GOT3 (cell line): Measurements from ENCODE around the gene ALOXE3.
"Not testable (repeated sequence)": the region's sequence is repeated elsewhere in the genome, so short reads cannot be mapped to it uniquely, and the experiment has no call there.

Experiments used
- DNase-seq: peaks from one replicate; lab custom pipeline; 2025; ENCODE audit warnings: mixed read lengths; lab: John Stamatoyannopoulos, UW

The ALOXE3 gene

GRCh38 chr17:8096541-8096940 is 21.8 kb downstream of the ALOXE3 start:
- DNase-seq = no peak

- no peak for DNase-seq
Measured at GRCh38 chr17:8095361-8095760, 23.0 kb downstream of the ALOXE3 start.

DNA sequence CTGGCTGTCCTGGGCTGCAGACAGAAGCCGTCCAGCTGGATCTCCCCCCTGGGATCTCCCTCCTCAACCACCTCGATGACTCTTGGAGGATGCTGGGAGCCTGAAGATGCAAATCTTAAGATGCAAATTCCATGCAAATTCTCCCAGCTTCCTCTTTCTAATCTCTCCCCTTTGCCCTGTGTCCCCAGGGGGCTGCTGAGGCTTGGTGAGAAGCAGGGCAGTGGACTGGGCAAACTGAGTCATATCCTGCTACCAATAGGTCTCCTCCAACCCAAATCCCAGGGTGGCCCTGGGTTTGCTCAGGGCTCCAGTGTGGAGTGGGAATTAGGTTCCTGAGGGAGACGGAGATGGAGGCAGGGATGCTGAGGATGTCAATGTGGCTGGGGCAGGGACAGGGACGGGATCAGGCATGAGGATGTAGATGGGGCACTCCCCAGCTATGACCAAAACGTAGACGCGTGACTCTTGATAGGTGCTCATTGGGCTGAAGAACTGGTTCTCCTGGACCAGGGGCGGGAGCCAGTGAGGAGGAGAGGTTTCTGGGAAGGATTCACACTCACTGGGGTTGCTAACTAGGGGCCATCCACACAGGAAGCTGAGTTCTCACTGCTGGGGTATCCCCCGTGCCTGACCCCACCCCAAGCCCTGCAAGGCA is 27.2 kb downstream of the ALOXE3 start:
- no peak for DNase-seq

GRCh38 chr17:8089728-8090127 is 28.6 kb downstream of the ALOXE3 start:
- DNase-seq = no peak

DNA sequence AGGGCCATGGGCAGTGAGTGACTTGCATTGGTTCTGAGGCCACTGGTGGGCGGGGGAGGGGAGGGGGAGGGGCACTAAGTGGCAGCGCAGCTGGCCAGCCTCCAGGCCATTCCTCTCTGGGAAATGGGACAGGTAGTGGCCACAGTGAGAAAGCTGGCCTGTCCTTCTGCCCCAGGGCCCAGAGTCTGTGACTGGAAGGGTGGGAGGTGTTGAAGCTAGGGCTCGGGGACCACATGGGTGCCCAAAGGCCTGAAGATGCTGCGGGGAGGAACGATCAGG is 30.4 kb downstream of the ALOXE3 start:
- DNase-seq = no peak

DNA sequence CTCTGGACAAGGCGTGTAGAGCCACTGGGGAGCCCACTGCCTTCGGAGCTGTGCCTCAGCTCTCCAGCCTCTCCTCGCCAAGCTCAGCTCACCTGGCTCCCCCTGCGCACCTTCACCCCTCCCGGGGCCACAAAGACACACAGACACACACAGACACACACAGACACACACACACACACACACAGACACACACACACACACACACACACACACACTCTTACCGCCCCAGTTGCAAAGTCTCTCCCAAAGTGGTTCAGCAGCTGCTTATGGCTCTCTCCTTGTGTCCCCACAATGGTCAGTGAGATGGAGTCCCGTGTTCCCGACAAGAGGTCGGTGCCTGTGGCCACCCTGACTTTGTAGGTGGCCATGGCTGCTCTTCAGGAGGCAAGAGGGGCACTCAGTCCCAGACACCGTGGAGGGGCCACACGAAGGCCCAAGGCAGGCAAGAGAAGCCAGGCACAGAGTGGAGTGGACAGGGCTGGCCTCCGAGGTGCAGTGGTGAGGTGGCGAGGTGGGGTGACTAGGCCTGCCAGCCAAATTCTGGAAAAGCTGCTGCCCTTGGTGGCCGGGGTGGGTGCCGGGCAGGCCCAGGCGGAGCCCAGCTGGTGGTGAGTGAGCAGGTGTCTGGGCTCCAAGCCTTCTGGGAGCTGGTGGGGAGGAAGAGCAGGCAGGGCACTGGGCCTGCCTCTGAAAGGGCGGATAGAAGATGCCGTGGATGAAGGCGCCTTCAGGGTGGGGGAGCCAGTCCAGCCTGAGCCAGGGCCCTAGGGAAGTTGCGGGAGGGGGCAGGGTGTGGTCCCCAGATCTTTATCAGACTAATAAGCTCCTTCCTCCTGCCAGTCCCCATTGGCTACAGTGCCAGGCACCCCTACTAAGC is 31.0 kb downstream of the ALOXE3 start, which contains the start of gene ALOX12B:
Gene ALOX12B, minus strand, starts transcription at position 642 of the 877 bp plus-strand sequence. Its CDS starts 274 bp downstream, at position 368.
- no peak for DNase-seq

DNA sequence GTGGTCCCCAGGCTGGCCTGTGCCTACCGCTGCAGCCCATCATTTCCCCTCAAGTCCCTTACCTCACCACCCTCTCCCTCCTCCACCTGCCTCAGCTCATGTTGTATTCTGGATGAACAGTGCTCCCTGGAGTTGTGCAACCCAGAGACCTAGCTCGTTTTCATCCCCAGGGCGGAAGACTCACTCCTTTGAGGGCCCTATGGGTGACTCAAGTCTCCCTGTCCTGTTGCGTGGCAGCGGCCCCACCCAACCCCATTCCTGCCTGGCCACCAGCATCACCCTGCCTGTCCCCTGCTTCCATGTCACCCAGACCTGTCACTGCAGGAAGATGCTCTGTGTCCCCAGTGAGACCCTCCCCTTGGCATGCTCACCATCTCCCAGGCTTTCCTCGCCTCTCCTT is 34.1 kb downstream of the ALOXE3 start:
- DNase-seq = no peak

GRCh38 chr17:8082292-8082691 is 36.0 kb downstream of the ALOXE3 start:
- DNase-seq = no peak

GRCh38 chr17:8081876-8082275 is 36.4 kb downstream of the ALOXE3 start:
- DNase-seq = no peak

DNA sequence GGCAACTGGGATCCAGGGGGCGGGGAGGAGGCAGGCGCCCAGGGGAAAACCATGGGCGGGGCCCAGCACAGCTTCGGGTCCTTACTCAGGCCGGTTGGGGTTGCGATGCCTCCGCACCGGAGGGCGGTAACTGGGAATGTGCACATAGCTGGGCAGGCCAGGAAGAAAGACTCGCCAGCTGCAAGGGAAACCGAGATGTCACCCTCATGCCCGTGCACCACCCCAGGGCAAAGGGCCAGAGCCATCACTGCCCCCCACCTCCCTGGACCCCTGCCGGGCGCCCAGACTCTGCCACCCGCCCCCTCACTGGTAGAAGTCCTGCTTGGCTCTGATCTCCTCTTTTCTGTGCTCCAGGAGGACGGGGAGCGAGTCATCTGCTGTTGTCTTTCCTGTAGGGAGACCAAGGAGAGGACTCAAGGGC is 37.5 kb downstream of the ALOXE3 start:
- DNase-seq = no peak

DNA sequence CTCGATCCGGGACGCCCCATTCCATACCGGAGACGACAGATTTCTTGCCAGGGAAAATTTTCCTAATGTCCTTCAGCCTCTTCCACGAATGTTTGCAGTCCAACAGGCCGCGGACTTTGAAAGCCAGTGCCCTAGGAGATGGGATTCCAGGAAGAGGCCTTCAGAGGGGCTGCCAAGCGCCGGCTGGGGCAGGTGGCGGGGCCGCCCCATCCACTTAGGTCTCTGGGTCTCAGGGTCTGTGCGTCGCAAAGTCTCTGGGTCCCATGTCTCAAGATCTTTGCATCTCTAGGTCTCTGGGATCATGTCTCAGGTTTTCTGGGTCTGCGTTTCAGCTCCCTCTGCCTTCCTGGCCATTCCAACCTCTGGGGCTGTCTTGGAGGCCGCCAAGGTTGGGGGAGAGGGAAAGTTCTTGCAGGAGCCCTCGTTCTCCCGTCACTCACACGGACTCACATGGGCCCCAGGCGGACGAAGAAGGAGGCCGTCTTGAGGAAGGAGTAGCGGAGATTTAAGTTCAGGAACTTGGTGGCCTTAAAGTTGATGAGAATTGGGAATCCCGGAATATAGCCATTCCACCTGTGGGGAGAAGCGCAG is 38.0 kb downstream of the ALOXE3 start:
- DNase-seq = no peak

- no peak for DNase-seq
Measured at GRCh38 chr17:8079291-8080207, 38.8 kb downstream of the ALOXE3 start.

GRCh38 chr17:8077939-8078338 is 40.4 kb downstream of the ALOXE3 start:
- not testable (repeated sequence) for DNase-seq

DNA sequence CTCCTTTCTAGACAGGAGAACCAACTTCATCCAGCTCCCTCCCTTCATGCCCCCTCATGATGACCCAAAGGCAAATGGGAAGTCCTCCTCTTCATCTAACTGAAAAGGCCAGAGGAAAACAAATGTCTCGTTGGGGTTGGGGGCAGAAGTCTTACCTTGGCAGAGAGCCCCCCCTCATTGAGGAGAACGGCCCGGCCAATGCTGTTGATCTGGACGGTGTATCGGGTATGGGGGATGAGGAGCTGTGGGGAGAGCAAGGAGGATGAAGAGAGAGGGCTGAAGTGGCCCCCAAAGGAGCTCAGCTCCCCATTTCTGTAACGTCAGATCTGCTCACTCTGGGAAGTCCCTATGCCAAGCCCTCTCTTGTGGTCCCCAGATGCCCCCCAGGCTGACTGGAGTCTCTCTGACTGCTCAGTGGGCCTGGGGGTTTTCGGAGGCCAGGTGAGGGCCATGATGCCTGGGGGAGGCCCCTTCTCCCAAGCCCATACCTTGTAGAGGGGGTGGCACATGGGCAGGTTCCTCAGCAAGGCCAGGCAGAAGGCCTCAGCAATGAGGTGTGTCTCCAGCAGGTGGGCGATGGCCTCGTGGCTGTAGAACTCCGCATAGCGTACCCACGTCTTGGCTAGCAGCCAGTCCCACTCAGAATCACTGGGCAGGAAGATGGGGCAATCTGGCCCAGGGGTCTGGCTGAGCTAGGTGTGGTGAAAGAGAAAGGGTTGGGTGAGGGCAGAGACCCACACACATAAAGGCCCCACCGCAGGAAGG is 41.6 kb downstream of the ALOXE3 start:
- no peak for DNase-seq

DNA sequence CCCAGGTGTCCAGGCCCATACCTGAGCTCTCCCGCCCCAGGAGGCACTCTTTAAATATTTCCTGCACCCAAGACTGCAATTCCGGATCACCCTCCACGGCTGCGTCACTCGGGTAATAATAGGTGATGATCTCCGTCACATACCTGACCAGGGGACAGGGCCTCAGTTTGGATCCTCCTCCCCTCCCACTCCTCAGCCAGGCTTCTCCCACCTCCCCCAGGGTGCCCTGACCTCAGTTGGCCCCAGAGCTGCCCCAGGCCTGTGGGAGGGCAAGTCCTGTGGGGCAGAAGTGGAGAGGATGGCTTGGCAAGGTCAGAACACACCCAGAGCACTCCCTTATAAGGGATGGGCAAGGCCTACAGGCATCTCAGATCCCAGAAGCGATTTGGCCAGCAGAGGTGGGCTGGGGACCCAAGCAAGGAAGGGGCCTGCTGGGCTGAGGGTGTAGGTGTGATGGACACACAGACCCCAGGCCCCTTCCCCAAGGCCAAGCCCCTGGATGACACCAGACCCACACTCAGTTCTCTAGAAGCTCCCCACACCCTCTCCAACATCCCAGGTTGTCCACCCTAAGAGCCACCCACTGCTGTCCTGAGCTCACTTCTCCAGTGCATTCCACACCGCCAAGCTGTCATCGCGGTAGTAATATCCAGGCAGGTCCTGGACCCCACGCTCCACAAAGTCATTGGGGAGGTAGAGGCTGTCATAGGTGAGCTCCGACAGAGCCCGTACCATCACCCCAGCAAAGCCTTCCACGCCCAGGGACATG is 42.6 kb downstream of the ALOXE3 start:
- DNase-seq = no peak

DNA sequence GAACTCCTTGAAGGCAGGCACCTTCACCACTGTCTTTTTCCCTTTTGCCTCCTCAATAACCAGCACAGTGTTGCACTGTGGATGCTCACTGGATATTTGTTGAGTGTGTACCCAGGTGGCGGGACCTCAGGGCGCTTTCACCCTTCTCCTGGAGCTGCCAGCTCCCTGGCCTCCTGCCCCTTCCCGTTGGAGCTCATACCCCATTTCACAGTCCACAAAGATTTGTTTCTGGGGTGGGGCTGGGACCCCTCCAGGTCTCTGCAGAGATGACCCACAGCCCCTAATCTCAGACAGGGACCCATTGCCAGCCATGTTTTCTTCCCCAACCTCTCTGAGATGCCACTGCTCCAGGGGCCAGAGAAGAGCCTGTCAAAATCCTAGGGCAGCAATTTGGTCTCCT is 43.2 kb downstream of the ALOXE3 start:
- no peak for DNase-seq

DNA sequence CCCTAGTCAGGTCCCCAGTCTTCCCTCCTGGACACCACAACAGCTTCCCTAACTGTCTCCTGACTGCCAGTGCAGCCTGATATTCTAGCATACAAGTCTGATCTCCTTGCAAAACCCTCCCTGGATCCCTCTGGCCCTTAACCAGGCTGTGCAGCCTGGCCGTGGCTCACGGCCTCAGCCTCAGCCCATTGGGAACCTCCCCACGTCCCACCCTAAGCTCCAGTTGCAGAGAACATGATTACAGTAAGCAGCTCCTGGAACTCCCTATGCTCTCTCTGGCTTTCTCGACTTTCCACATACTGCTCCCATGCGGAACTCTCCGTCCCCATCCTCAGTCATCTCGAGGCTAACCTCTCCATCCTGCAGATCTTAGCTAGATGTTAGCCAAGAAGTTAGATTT is 43.8 kb downstream of the ALOXE3 start:
- DNase-seq = no peak

DNA sequence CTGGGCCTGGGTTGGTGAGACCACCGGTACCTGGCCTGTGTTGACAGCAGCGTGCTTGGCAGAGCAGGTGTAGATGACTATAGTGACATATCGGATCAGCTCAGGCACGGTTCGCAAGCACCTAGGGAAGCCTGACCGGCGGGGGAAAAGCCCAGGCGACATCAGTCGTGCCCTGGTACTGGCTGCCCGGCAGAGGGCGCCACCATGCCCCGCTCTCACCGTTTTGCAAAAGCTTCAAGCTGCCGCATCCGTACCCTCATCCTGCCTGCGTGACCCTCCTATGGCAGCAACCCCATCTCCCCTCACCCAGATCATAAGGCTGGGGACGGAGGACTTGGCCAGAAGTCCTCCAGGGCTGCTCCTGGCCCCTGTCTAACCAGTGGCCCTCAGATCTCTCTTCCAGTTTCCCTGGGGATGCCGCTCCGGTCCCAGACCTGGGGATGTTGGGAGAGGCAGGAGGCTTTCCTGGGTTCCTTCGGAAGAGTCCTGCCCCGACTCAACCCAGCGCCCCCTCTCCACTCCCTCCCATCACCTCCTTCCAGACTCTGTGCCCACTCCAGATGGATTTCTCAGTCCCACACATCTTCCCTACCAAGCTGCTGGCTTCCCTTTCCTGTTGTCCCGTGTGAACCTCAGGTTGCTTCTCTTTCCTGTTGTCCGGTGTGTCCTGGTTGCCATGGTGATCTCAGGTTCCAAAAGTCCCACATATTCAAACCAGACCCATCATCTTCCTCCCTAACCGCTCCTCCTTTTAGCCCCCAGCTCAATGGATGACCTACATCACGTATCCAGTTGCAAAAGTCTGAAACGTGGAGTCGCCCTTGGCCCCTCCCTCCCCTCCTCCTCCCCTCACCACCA is 44.5 kb downstream of the ALOXE3 start:
- no peak for DNase-seq

- no peak for DNase-seq
Measured at GRCh38 chr17:8072729-8073461, 45.4 kb downstream of the ALOXE3 start.
